HCT116 (cell line): ENCODE results near the gene OR2Y1. TPM values are rescaled to one million over a fixed set of nuclear protein-coding genes. Genes with fewer than 3 reads are reported as not detected.
A peak's percentile ranks its signal among the peaks of the same experiment; 100 is the strongest.

Experiments used
- ATAC-seq: fragments of 200-7000 bp; cut with Tn5 transposase; 2 replicates; pipeline ENCODE4 v1.9.1; 2020; ENCODE audit warnings: mild to moderate bottlenecking, moderate library complexity
- BruUV-seq: library from RNA; stranded (reverse); fragments of 400-500 nt; replicated peaks from 2 replicates; lab custom pipeline; 2021; lab: Mats Ljungman, UMichigan
- CTCF ChIA-PET: fragments of 300-600 bp; sonication (Branson Sonifier 250); formaldehyde crosslinking; loops from one replicate; lab custom pipeline; 2021; ENCODE audit warnings: antibody characterized with exemption; lab: Charles Lee
- POLR2A ChIA-PET: fragments of 300-600, 350-600 bp; sonication (Branson Sonifier 250); formaldehyde crosslinking; loops from one replicate; lab custom pipeline; 2021; ENCODE audit warnings: antibody characterized with exemption; lab: Charles Lee
- RAD21 ChIA-PET, 2 experiments: fragments of 300-600 bp; sonication (Branson Sonifier 250); formaldehyde crosslinking; loops; one replicate each; lab custom pipeline; 2023; ENCODE audit warnings: low total read pairs in 2 of 2; ENCODE audit not compliant: uncharacterized antibody in 2 of 2, unreplicated experiment in 2 of 2, low non-redundant PET in 1 of 2; lab: Charles Lee
- DNase-seq: peaks from one replicate; pipeline ENCODE4 v3.0.0-alpha.2; 2010; ENCODE audit warnings: low read depth, low spot score
- H2AFZ ChIP-seq: fragments of 200-600 bp; shearing (Covaris generic), sonication (generic); 2 replicates; pipeline ENCODE4 v1.6.1; 2017; ENCODE audit warnings: low read depth, mixed run types, mixed read lengths, antibody characterized with exemption, low read length; ENCODE audit not compliant: poor library complexity, severe bottlenecking
- H3K27ac ChIP-seq: 2 replicates; pipeline ENCODE4 v1.5.1; 2012; ENCODE audit warnings: low read depth, low read length
- H3K27me3 ChIP-seq: fragments of 200-600 bp; sonication (generic); 2 replicates; pipeline ENCODE4 v1.6.1; 2016; ENCODE audit warnings: mixed run types, low read length, mixed read lengths; ENCODE audit not compliant: insufficient read depth
- H3K36me3 ChIP-seq, 2 experiments: fragments of 200-500 bp in 1 of 2; fragments of 200-600 bp in 1 of 2; sonication (Bioruptor generic) in 1 of 2; sonication (generic) in 1 of 2; 2 replicates each; pipeline versions ENCODE4 v1.5.1 to v1.6.1; 2014 to 2016; ENCODE audit warnings: low read length in 2 of 2, inconsistent platforms in 1 of 2, mixed read lengths in 1 of 2, mixed run types in 1 of 2; ENCODE audit not compliant: insufficient read depth in 2 of 2, control insufficient read depth in 1 of 2
- H3K4me1 ChIP-seq, 2 experiments: fragments of 200-600 bp in 1 of 2; sonication (generic) in 1 of 2; 2 replicates each; pipeline versions ENCODE4 v1.5.1 to v1.6.1; 2012 to 2017; ENCODE audit warnings: low read length in 2 of 2, inconsistent platforms in 1 of 2, mild to moderate bottlenecking in 1 of 2, mixed read lengths in 1 of 2, mixed run types in 1 of 2, moderate library complexity in 1 of 2; ENCODE audit not compliant: insufficient read depth in 2 of 2, control insufficient read depth in 1 of 2
- H3K4me2 ChIP-seq: fragments of 200-600 bp; sonication (generic); 2 replicates; pipeline ENCODE4 v1.6.1; 2017; ENCODE audit warnings: mixed run types, low read length, mixed read lengths
- H3K4me3 ChIP-seq, 2 experiments: fragments of 200-600 bp in 1 of 2; sonication (generic) in 1 of 2; replicated peaks in 1 of 2; 2 replicates each; pipeline ENCODE4 v1.5.1; 2011 to 2016; ENCODE audit warnings: low read length in 2 of 2, control low read depth in 1 of 2, low read depth in 1 of 2, mild to moderate bottlenecking in 1 of 2, mixed read lengths in 1 of 2, mixed run types in 1 of 2
- H3K79me2 ChIP-seq: fragments of 200-600 bp; sonication (generic); 2 replicates; pipeline ENCODE4 v1.6.1; 2017; ENCODE audit warnings: mild to moderate bottlenecking, mixed run types, low read length, moderate library complexity, mixed read lengths; ENCODE audit not compliant: insufficient read depth
- H3K9ac ChIP-seq: fragments of 200-600 bp; sonication (generic); 2 replicates; pipeline ENCODE4 v1.6.1; 2016; ENCODE audit warnings: low read length, mixed read lengths
- H3K9me2 ChIP-seq: fragments of 200-600 bp; sonication (generic), shearing (Covaris generic); 2 replicates; pipeline ENCODE4 v1.6.1; 2017; ENCODE audit warnings: mixed run types, mild to moderate bottlenecking, moderate library complexity; ENCODE audit not compliant: insufficient read depth
- H3K9me3 ChIP-seq, 2 experiments: fragments of 200-500 bp in 1 of 2; fragments of 200-600 bp in 1 of 2; sonication (Bioruptor generic) in 1 of 2; sonication (generic) in 1 of 2; 2 replicates each; pipeline ENCODE4 v1.6.1; 2014 to 2017; ENCODE audit warnings: low read length in 2 of 2, mixed read lengths in 2 of 2, inconsistent platforms in 1 of 2, low read depth in 1 of 2, mild to moderate bottlenecking in 1 of 2, mixed run types in 1 of 2, moderate library complexity in 1 of 2; ENCODE audit not compliant: control insufficient read depth in 1 of 2, insufficient read depth in 1 of 2
- H4K20me1 ChIP-seq: fragments of 200-600 bp; sonication (generic), shearing (Covaris generic); 2 replicates; pipeline ENCODE4 v1.6.1; 2017; ENCODE audit warnings: mixed run types, mild to moderate bottlenecking, moderate library complexity; ENCODE audit not compliant: insufficient read depth
- CEBPB ChIP-seq: IDR thresholded peaks from 2 replicates; pipeline ENCODE4 v1.6.1; 2012; ENCODE audit warnings: low read depth
- CTCF ChIP-seq, 3 experiments: fragments of 200-600 bp in 1 of 3; sonication (generic) in 1 of 3; IDR thresholded peaks in 2 of 3; conservative IDR thresholded peaks in 1 of 3; 2 replicates each; pipeline ENCODE4 v1.5.1; 2012 to 2017; ENCODE audit warnings: low read depth in 2 of 3, low read length in 2 of 3, antibody characterized with exemption in 1 of 3, borderline replicate concordance in 1 of 3, control low read depth in 1 of 3, mild to moderate bottlenecking in 1 of 3, mixed read lengths in 1 of 3, mixed run types in 1 of 3, moderate library complexity in 1 of 3; ENCODE audit not compliant: insufficient read depth in 1 of 3
- ELF1 ChIP-seq: IDR thresholded peaks from 2 replicates; pipeline ENCODE4 v1.6.1; 2012; ENCODE audit warnings: low read depth, borderline replicate concordance
- EZH2 ChIP-seq: fragments of 200-600 bp; sonication (generic); IDR thresholded peaks from 2 replicates; pipeline ENCODE4 v1.6.1; 2017; ENCODE audit warnings: antibody characterized with exemption, mixed run types
- JUND ChIP-seq: IDR thresholded peaks from 2 replicates; pipeline ENCODE4 v1.6.1; 2012
- MAX ChIP-seq: IDR thresholded peaks from 2 replicates; pipeline ENCODE4 v1.6.1; 2012
- RAD21 ChIP-seq: IDR thresholded peaks from 2 replicates; pipeline ENCODE4 v1.6.1; 2012; ENCODE audit warnings: low read depth, mild to moderate bottlenecking
- REST ChIP-seq: IDR thresholded peaks from 2 replicates; pipeline ENCODE4 v1.6.1; 2012; ENCODE audit warnings: low read depth
- SP1 ChIP-seq: IDR thresholded peaks from 2 replicates; pipeline ENCODE4 v1.6.1; 2012; ENCODE audit warnings: low read depth
- YY1 ChIP-seq: IDR thresholded peaks from 2 replicates; pipeline ENCODE4 v1.6.1; 2011; ENCODE audit warnings: low read length, low read depth, moderate library complexity, mild to moderate bottlenecking; ENCODE audit not compliant: insufficient replicate concordance; ENCODE audit errors: extremely low read depth
- ZFX ChIP-seq: fragments of 450-650 bp; IDR thresholded peaks from 2 replicates; pipeline ENCODE4 v1.6.1; 2017
- intact Hi-C: fragments of 100-400 bp; cut with micrococcal nuclease; formaldehyde crosslinking; loops from 2 replicates; pipeline ENCODE4 v1.10.0; 2022
- total RNA-seq: library from RNA; stranded (reverse); gene quantifications from one replicate; pipeline ENCODE4 v1.2.1, GENCODE V29; 2021; ENCODE audit not compliant: unreplicated experiment

The OR2Y1 gene
- total RNA-seq, 1 experiment from 2014 or later, result not detected

- H2AFZ ChIP-seq, result no peak overlapping the region
- RAD21 ChIA-PET, result no interaction called here
- no peak overlapping the region for H3K27ac ChIP-seq
Observed at GRCh38 chr5:180784497-180785097, 44.7 kb upstream of the OR2Y1 start.

More at GRCh38 chr5:180784497-180785097, 44.7 kb upstream of the OR2Y1 start:
- CTCF ChIA-PET, result interaction anchor here (1.0 to 1.4 kb wide), 6 partner anchors 11 to 583 kb away, joined by 3 to 6 read pairs (median 4); no protein-coding TSS in a partner anchor
- DNase-seq (peak; percentile 68), ATAC-seq (peak; percentile 86)
- no peaks in the 10 kb centered on the region for H3K36me3 ChIP-seq
- no peak overlapping the region for H3K9ac ChIP-seq
- H3K79me2 ChIP-seq, result no peaks in the 10 kb centered on the region
- no peak for TF ChIP-seq JUND
- TF ChIP-seq CEBPB, result no peak
- TF ChIP-seq ELF1, result no peak
- peak; percentile 65 to 81 (median 74) for TF ChIP-seq CTCF (IDR thresholded peaks at IDR 0.05 in 2 of 3, conservative IDR thresholded peaks at IDR 0.05 in 1 of 3; ENCODE audit: borderline replicate concordance in 1 of 3, insufficient read depth in 1 of 3, low read depth in 2 of 3, low read length in 2 of 3)
- TF ChIP-seq YY1, result no peak
- no peak for TF ChIP-seq ZFX
- TF ChIP-seq REST, result no peak
- TF ChIP-seq MAX, result no peak
- peak; percentile 90 for TF ChIP-seq RAD21
- no peak for TF ChIP-seq EZH2
- no peak for TF ChIP-seq SP1
- no peak overlapping the region for H3K4me2 ChIP-seq
- H3K9me3 ChIP-seq, result no peaks in the 10 kb centered on the region
- H3K9me2 ChIP-seq, result no peaks in the 10 kb centered on the region
- intact Hi-C loops, result loop anchor here (1.0 to 10.0 kb wide), 3 partner anchors 84 to 375 kb away; no protein-coding TSS in a partner anchor
- H3K4me1 ChIP-seq, result peaks cover 9 to 10% of the 10 kb centered on the region in 2 experiments; a peak in 3 of 4 replicates
- BruUV-seq, result no TSS peak
- POLR2A ChIA-PET, result no interaction called here
- H3K27me3 ChIP-seq, result no peaks in the 10 kb centered on the region
- no peaks in the 10 kb centered on the region for H4K20me1 ChIP-seq
- H3K4me3 ChIP-seq, result no peak overlapping the region
